ENCODE results near the gene RBBP8. TPM values are rescaled to one million over a fixed set of nuclear protein-coding genes. Genes with fewer than 3 reads are reported as not detected.

Gene RBBP8
- total RNA-seq, 1 donor from 2014 or later: 1.9 TPM

- intact Hi-C loops (cut with DNase I): no loop called here
- Histone ChIP-seq H3K4me3 (no peak overlapping the region), H3K9me3 (no peaks in the 10 kb centered on the region), H3K27me3 (no peaks in the 10 kb centered on the region), H3K27ac (no peak overlapping the region), H3K4me1 (peaks cover 0 to 3% of the 10 kb centered on the region in 2 donors), H3K36me3 (no peaks in the 10 kb centered on the region)
- DNase-seq (ENCODE audit: low spot score in 2 of 2): no peak
- TF ChIP-seq CTCF (IDR thresholded peaks at IDR 0.05): peak in 1 of 3 experiments; percentile 9
Measured at GRCh38 chr18:23053776-23054457, 120.8 kb downstream of the RBBP8 start.

- Histone ChIP-seq H3K4me3 (no peak overlapping the region), H3K27ac (no peak overlapping the region), H3K4me1 (peaks cover 0 to 3% of the 10 kb centered on the region in 2 donors), H3K36me3 (no peaks in the 10 kb centered on the region), H3K27me3 (no peaks in the 10 kb centered on the region), H3K9me3 (no peaks in the 10 kb centered on the region)
- TF ChIP-seq CTCF (IDR thresholded peaks at IDR 0.05): no peak
- intact Hi-C loops (cut with DNase I): no loop called here
- DNase-seq (ENCODE audit: low spot score in 2 of 2): no peak
Measured at GRCh38 chr18:23054553-23054952, 121.4 kb downstream of the RBBP8 start.

DNA sequence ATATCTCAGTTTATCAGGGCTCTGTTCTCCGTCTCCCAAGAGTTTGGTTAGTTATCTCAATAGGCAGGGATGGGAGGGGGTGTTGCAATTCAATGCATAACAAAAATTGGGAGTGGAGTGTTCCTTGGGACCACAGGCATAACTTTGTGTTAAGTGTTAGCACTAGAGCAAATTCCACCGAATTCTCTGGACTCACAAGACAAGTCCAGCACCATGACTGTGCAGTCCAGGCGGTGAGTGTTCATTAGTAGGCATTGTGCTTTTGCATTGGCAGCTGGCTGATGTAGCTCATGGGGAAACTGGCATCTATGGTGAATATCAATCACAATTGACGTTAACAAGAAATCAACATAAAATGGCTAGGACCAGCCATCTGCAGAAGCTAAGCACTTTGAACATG, 123.2 kb downstream of the RBBP8 start:
- H3K9me3 ChIP-seq: no peaks in the 10 kb centered on the region
- intact Hi-C loops (cut with DNase I): no loop called here
- DNase-seq (ENCODE audit: low spot score in 2 of 2): no peak
- no peak for TF ChIP-seq CTCF (IDR thresholded peaks at IDR 0.05)
- no peak overlapping the region for H3K27ac ChIP-seq
- H3K27me3 ChIP-seq: no peaks in the 10 kb centered on the region
- H3K36me3 ChIP-seq: no peaks in the 10 kb centered on the region
- H3K4me3 ChIP-seq: no peak overlapping the region
- H3K4me1 ChIP-seq: peaks cover 0 to 3% of the 10 kb centered on the region in 2 donors

- Histone ChIP-seq H3K27ac (no peak overlapping the region), H3K9me3 (no peaks in the 10 kb centered on the region), H3K4me3 (no peak overlapping the region), H3K27me3 (no peaks in the 10 kb centered on the region), H3K36me3 (no peaks in the 10 kb centered on the region), H3K4me1 (peaks cover 0 to 3% of the 10 kb centered on the region in 2 donors)
- intact Hi-C loops (cut with DNase I): no loop called here
- no peak for DNase-seq (ENCODE audit: low spot score in 2 of 2)
- no peak for TF ChIP-seq CTCF (IDR thresholded peaks at IDR 0.05)
Measured at GRCh38 chr18:23057096-23057495, 124.0 kb downstream of the RBBP8 start.

DNA sequence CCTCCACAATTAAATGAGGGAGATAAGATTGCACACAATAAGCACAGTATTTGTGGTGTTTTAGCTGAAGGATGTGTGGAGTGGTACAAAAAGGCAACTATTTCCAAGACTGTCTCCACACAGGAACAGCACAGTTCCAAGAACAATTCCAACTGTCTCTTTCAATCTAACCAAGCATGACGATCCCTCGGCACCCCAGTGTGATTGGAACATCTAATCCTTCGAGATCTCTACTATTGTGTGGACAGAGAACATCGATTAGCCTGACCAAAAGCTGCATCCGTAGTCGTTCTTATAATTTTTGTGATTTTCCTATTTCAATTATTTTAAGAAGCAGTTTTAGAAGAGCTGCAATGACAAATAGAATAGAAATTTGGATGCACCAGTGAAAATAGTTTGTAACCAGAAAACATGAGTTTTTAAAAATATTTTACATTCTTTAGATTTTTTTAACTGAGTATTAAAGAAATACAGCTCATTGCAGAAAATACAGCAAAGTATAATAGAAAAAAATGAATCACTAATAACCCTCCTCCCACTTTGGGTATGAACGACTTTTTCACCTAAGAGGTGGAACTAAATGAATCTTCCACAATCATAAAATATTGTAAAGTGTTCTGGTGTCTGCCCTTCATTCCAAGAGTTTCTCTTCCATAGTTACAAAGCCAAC, 125.8 kb downstream of the RBBP8 start:
- DNase-seq (ENCODE audit: low spot score in 2 of 2): no peak
- Histone ChIP-seq H3K27me3 (no peaks in the 10 kb centered on the region), H3K27ac (no peak overlapping the region), H3K4me1 (peaks cover 0 to under 1% of the 10 kb centered on the region in 2 donors), H3K36me3 (no peaks in the 10 kb centered on the region), H3K4me3 (no peak overlapping the region), H3K9me3 (no peaks in the 10 kb centered on the region)
- intact Hi-C loops (cut with DNase I): no loop called here
- no peak for TF ChIP-seq CTCF (IDR thresholded peaks at IDR 0.05)
